Activated CD4-positive, alpha-beta T cell treated with anti-CD3 and anti-CD28 coated beads, Interleukin-10, Interleukin-2, amounts not matched to agents 100 ng/mL and 50 ng/mL, durations not matched to agents 16 hours and 8 hours (primary cell): ENCODE data around the gene STARD6.
"Not testable (repeated sequence)": the region's sequence is repeated elsewhere in the genome, so short reads cannot be mapped to it uniquely, and the experiment has no call there.

Experiments used
- DNase-seq: peaks from one replicate; pipeline ENCODE4 v3.0.0-alpha.2; 2020

STARD6 gene

GRCh38 chr18:54335638-54336173 lies 22.0 kb downstream of the STARD6 start:
- DNase-seq: no peak

GRCh38 chr18:54330768-54331548 lies 26.7 kb downstream of the STARD6 start:
- no peak for DNase-seq

- no peak for DNase-seq
Observed at GRCh38 chr18:54329787-54330186, 27.9 kb downstream of the STARD6 start.

- no peak for DNase-seq
Observed at GRCh38 chr18:54327818-54328217, 29.8 kb downstream of the STARD6 start.

- DNase-seq: no peak
Observed at GRCh38 chr18:54323970-54324369, 33.7 kb downstream of the STARD6 start.

GRCh38 chr18:54323561-54323960 lies 34.1 kb downstream of the STARD6 start:
- no peak for DNase-seq

GRCh38 chr18:54316071-54316820 lies 41.4 kb downstream of the STARD6 start:
- no peak for DNase-seq

- not testable (repeated sequence) for DNase-seq
Observed at GRCh38 chr18:54309564-54309963, 48.1 kb downstream of the STARD6 start.

- DNase-seq: no peak
Observed at GRCh38 chr18:54303408-54303807, 54.2 kb downstream of the STARD6 start.

- DNase-seq: not testable (repeated sequence)
Observed at GRCh38 chr18:54298991-54299390, 58.7 kb downstream of the STARD6 start.

GRCh38 chr18:54296062-54296461 lies 61.6 kb downstream of the STARD6 start:
- DNase-seq: no peak

- no peak for DNase-seq
Observed at GRCh38 chr18:54294274-54294673, 63.4 kb downstream of the STARD6 start.

- peak; percentile 98 for DNase-seq
Observed at GRCh38 chr18:54284981-54285785, 72.5 kb downstream of the STARD6 start.

GRCh38 chr18:54284535-54284934 lies 73.1 kb downstream of the STARD6 start:
- DNase-seq: no peak

GRCh38 chr18:54280220-54280569 lies 77.5 kb downstream of the STARD6 start:
- no peak for DNase-seq

- no peak for DNase-seq
Observed at GRCh38 chr18:54279477-54280219, 78.0 kb downstream of the STARD6 start.

- DNase-seq: no peak
Observed at GRCh38 chr18:54278615-54279014, 79.0 kb downstream of the STARD6 start.

GRCh38 chr18:54277899-54278298 lies 79.8 kb downstream of the STARD6 start:
- no peak for DNase-seq
